Measurements from ENCODE around the gene PDE4B.

DNA sequence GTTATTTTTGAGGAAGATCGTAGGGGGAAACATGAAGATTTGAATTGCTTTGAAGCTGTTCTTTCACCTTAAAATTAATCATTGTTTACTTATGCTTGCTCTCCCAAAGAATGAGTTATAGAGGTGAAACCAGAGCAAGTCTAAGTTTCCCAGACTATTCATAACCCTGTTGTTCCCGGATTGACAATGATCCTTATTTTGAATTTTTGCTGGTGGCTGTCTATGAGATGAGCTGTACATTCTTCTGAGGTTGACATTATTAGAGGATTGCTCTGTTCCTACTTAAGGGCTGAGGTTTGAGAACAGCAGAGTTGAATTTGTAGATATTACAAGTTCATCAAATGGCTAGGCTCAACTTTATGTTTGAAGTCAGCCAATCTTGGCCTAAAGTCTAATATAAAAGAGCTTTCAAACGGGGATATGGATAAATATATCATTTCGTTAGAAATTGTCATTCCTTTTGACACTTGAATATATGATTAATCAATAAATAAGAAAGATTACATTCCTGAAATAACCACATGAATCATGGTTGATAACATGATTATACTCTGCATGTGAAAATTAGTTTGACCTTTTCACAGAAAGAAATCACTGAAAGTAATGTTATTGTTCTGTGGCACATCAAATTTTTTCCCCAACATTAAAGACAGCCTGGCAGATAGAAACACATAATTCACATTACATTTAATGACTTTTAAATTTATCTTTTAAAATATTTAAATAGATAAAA is 19.1 kb upstream of the PDE4B start:
- TF ChIP-seq, protein P1, sequence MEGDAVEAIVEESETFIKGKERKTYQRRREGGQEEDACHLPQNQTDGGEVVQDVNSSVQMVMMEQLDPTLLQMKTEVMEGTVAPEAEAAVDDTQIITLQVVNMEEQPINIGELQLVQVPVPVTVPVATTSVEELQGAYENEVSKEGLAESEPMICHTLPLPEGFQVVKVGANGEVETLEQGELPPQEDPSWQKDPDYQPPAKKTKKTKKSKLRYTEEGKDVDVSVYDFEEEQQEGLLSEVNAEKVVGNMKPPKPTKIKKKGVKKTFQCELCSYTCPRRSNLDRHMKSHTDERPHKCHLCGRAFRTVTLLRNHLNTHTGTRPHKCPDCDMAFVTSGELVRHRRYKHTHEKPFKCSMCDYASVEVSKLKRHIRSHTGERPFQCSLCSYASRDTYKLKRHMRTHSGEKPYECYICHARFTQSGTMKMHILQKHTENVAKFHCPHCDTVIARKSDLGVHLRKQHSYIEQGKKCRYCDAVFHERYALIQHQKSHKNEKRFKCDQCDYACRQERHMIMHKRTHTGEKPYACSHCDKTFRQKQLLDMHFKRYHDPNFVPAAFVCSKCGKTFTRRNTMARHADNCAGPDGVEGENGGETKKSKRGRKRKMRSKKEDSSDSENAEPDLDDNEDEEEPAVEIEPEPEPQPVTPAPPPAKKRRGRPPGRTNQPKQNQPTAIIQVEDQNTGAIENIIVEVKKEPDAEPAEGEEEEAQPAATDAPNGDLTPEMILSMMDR (IDR thresholded peaks at IDR 0.05), result no peak
- no peak for TF ChIP-seq POLR2A (IDR thresholded peaks at IDR 0.05)

All from lower leg skin (tissue), 3 donors.